Activated effector memory CD4-positive, alpha-beta T cell treated with Interleukin-2 at 50 U/mL for 16 hours (primary cell): ENCODE results near the gene ERMARD.
A peak's percentile ranks its signal among the peaks of the same experiment; 100 is the strongest.

ENCODE experiments used
- DNase-seq: peaks from one replicate; pipeline ENCODE4 v3.0.0-alpha.2; 2020

ERMARD gene

GRCh38 chr6:169785566-169785965 lies 34.1 kb downstream of the ERMARD start:
- no peak for DNase-seq

GRCh38 chr6:169786349-169786748 lies 34.9 kb downstream of the ERMARD start:
- no peak for DNase-seq

GRCh38 chr6:169787797-169788196 lies 36.4 kb downstream of the ERMARD start:
- no peak for DNase-seq

- DNase-seq = no peak
These were observed 37.4 kb downstream of the ERMARD start for GRCh38 chr6:169788809-169789145.

- no peak for DNase-seq
These were observed 37.9 kb downstream of the ERMARD start for GRCh38 chr6:169789146-169789943.

GRCh38 chr6:169789944-169790927 lies 38.8 kb downstream of the ERMARD start:
- peak; percentile 67 for DNase-seq

- DNase-seq = no peak
These were observed 40.3 kb downstream of the ERMARD start for GRCh38 chr6:169791721-169792131.

- no peak for DNase-seq
These were observed 41.0 kb downstream of the ERMARD start for GRCh38 chr6:169792306-169793015.

- DNase-seq = no peak
These were observed 42.0 kb downstream of the ERMARD start for GRCh38 chr6:169793408-169793807.

- DNase-seq = no peak
These were observed 43.1 kb downstream of the ERMARD start for GRCh38 chr6:169794317-169795055.

GRCh38 chr6:169795196-169795595 lies 43.8 kb downstream of the ERMARD start:
- no peak for DNase-seq

- no peak for DNase-seq
These were observed 47.5 kb downstream of the ERMARD start for GRCh38 chr6:169798764-169799473.

- no peak for DNase-seq
These were observed 48.1 kb downstream of the ERMARD start for GRCh38 chr6:169799474-169799926.

GRCh38 chr6:169800116-169800667 lies 48.8 kb downstream of the ERMARD start:
- DNase-seq = no peak

GRCh38 chr6:169800668-169801395 lies 49.4 kb downstream of the ERMARD start:
- DNase-seq = no peak

GRCh38 chr6:169801396-169802160 lies 50.2 kb downstream of the ERMARD start:
- DNase-seq = no peak

- DNase-seq = no peak
These were observed 51.4 kb downstream of the ERMARD start for GRCh38 chr6:169802790-169803189.

- DNase-seq = no peak
These were observed 51.9 kb downstream of the ERMARD start for GRCh38 chr6:169803271-169803811.

- no peak for DNase-seq
These were observed 52.5 kb downstream of the ERMARD start for GRCh38 chr6:169803816-169804340.
